ENCODE results near the gene MGLL. TPM values are rescaled to one million over a fixed set of nuclear protein-coding genes. Genes with fewer than 3 reads are reported as not detected.

The MGLL gene
- total RNA-seq, 1 donor from 2014 or later: 11.3 TPM

DNA sequence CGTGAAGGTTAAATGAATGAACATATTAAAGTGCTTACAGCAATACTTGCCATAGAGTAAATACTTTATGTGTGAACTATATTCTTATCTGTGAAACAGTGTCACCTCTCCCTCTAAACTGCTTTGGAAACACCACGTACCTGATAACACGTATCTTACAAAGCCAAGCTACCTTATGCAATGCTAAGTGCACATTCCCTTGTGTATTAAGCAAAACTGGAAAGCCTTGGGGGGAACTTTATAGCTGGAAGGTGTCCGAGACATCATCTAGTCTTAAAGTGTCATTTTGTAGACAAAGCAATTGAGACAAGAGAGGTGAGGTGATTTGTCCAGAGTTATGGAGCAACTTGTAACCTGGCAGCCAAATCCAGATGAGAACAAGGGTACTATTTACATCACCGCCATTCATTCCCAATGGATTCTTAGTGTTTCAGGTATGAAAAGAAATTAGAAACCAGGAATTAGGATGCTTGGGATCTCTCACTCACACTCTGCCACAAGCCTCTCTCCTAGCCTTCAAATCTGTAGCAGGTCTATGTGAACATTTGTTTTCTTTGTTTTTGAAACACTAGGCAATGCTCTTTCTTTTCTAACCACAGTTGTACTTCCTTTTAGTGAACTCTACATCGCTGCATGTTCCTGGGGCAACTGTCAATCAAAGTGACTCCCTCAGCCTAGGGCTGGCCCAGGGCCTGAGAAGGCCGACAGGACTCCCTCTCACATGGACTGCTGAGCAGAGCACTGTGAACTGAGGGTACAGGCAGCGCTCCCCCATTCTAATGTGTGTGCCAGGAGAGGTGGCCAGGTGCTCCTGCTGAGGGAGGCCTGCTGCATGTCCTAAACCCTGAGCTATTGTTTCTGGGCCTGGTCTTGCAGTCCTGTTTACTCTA is 13.9 kb upstream of the MGLL start:
- TF ChIP-seq, protein P1, sequence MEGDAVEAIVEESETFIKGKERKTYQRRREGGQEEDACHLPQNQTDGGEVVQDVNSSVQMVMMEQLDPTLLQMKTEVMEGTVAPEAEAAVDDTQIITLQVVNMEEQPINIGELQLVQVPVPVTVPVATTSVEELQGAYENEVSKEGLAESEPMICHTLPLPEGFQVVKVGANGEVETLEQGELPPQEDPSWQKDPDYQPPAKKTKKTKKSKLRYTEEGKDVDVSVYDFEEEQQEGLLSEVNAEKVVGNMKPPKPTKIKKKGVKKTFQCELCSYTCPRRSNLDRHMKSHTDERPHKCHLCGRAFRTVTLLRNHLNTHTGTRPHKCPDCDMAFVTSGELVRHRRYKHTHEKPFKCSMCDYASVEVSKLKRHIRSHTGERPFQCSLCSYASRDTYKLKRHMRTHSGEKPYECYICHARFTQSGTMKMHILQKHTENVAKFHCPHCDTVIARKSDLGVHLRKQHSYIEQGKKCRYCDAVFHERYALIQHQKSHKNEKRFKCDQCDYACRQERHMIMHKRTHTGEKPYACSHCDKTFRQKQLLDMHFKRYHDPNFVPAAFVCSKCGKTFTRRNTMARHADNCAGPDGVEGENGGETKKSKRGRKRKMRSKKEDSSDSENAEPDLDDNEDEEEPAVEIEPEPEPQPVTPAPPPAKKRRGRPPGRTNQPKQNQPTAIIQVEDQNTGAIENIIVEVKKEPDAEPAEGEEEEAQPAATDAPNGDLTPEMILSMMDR (conservative IDR thresholded peaks at IDR 0.05): no peak
- Mint-ChIP-seq H3K27me3 (ENCODE audit: low read depth) (peaks cover 2% of the 10 kb centered on the region), H3K4me3 (no peak overlapping the region), H3K27ac (ENCODE audit: unreplicated experiment) (no peak overlapping the region), H3K36me3 (ENCODE audit: low read depth) (peaks cover 3% of the 10 kb centered on the region), H3K4me1 (peaks cover 9% of the 10 kb centered on the region), H3K9me3 (peaks cover 7% of the 10 kb centered on the region)
- no peak for DNase-seq (ENCODE audit: low read depth, low spot score)

DNA sequence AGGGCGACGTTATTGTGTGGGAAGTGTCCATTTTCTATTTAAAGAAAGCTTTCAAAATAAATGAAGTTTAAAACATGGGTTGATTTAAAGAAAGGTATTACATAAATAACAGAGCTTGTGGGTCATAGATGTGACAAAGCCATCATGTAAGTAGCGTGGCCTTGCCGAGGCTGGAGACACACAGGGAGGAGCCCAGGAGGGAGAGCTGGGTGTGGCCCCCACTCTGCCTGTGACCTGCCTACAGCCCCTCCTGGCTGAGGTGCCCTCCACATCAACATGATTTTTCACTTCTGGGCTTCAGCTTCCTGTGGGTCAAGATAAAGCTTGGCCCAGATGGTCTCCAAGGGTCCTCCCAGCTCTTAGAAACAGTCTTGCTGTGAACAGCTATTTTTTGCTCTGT is 12.5 kb upstream of the MGLL start:
- TF ChIP-seq, protein P1 (conservative IDR thresholded peaks at IDR 0.05): no peak
- Mint-ChIP-seq H3K27me3 (ENCODE audit: low read depth) (no peaks in the 10 kb centered on the region), H3K36me3 (ENCODE audit: low read depth) (peaks cover 9% of the 10 kb centered on the region), H3K9me3 (peaks cover 12% of the 10 kb centered on the region), H3K4me1 (peaks cover 9% of the 10 kb centered on the region), H3K27ac (ENCODE audit: unreplicated experiment) (no peak overlapping the region), H3K4me3 (no peak overlapping the region)
- DNase-seq (ENCODE audit: low read depth, low spot score): no peak

DNA sequence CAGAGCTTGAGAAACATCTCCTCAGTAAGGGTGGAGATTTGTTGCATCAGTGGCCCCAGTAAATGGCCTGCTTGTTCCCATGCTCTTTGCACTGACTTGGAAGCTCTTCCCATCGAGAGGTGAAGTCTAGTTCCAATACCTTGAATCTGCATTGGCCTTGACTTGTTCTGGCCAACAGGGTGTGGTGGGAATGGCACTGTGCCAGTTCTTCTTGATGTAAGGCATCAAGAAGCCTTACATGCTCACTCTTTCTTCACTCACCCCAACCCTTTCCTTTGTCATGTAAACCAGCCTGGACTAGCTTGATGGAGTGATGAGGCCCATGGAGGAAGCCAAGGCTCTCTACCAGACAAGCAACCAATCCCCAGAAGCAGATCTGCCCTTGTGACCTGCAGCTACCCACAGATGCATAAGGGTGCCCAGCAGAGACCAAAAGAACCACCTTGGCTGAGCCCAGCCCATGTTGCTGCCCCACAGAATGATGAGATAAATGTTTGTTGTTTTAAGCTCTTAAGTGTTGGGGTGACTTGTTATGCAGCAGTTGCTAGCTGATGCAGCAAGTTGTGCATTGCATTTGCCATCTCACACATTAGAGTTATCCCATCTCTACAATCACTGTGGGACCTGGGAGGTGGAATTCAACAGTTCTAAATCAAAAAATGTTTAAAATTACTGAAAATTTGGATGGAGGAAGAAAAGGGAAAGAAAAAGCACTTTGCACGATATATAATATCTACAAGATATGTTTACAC is 11.1 kb upstream of the MGLL start:
- H3K9me3 Mint-ChIP-seq: peaks cover 16% of the 10 kb centered on the region
- H3K27me3 Mint-ChIP-seq (ENCODE audit: low read depth): no peaks in the 10 kb centered on the region
- H3K36me3 Mint-ChIP-seq (ENCODE audit: low read depth): peaks cover 13% of the 10 kb centered on the region
- TF ChIP-seq, protein P1 (conservative IDR thresholded peaks at IDR 0.05): no peak
- DNase-seq (ENCODE audit: low read depth, low spot score): no peak
- no peak overlapping the region for H3K27ac Mint-ChIP-seq (ENCODE audit: unreplicated experiment)
- H3K4me3 Mint-ChIP-seq: no peak overlapping the region
- H3K4me1 Mint-ChIP-seq: peaks cover 9% of the 10 kb centered on the region

DNA sequence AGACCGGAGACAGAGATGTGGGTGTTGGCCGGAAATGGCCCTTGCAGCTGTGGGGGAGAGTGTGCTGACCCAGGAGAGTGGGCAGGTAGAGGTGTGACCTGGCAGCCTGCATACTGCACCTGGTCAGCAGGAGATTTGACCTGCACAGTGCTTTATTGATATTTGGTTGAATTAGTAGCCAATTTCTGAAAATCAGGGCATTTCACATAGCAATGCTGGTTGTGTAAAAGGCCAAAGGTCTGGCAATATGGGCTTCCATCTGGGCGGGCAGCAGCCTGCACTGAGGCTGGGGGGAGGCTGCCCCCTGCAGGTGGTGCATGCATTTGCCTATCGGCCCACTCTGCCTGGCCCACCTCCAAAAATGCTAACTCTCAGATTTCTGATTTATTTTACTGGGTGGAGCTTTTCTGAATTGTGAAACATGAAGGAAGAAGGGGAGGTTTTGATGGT is 9.4 kb upstream of the MGLL start:
- H3K4me3 Mint-ChIP-seq: no peak overlapping the region
- H3K27ac Mint-ChIP-seq (ENCODE audit: unreplicated experiment): no peak overlapping the region
- TF ChIP-seq, protein P1 (conservative IDR thresholded peaks at IDR 0.05): peak; percentile 69
- H3K27me3 Mint-ChIP-seq (ENCODE audit: low read depth): no peaks in the 10 kb centered on the region
- H3K4me1 Mint-ChIP-seq: peaks cover 6% of the 10 kb centered on the region
- peaks cover 16% of the 10 kb centered on the region for H3K9me3 Mint-ChIP-seq
- peaks cover 13% of the 10 kb centered on the region for H3K36me3 Mint-ChIP-seq (ENCODE audit: low read depth)
- DNase-seq (ENCODE audit: low read depth, low spot score): peak; percentile 31

DNA sequence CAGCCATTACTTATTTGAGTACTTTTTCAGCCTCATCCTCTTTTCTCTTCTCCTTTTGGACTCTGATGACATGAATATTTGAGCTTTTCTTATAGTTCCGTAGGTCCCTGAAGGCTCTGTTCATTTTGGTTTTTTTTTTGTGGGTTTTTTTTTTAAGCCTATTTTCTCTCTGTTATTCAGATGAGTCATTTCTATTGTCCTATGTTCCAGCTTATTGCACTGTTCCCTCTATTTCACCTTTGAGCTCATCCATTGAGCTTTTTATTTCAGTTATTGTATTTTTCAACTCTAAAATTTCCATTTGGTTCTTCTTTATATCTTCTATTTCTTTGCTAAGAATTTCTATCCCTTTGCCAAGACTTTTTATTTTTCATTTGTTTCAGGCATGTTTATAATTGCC is 7.2 kb upstream of the MGLL start:
- TF ChIP-seq, protein P1 (conservative IDR thresholded peaks at IDR 0.05): no peak
- H3K27ac Mint-ChIP-seq (ENCODE audit: unreplicated experiment): no peak overlapping the region

More for the DNA sequence above, 7.2 kb upstream of the MGLL start:
- Mint-ChIP-seq H3K9me3 (peaks cover 16% of the 10 kb centered on the region), H3K4me3 (no peak overlapping the region), H3K27me3 (ENCODE audit: low read depth) (peaks cover 15% of the 10 kb centered on the region), H3K4me1 (no peaks in the 10 kb centered on the region), H3K36me3 (ENCODE audit: low read depth) (peaks cover 13% of the 10 kb centered on the region)
- no peak for DNase-seq (ENCODE audit: low read depth, low spot score)
